ENCODE results near the gene FAM98A. TPM values are rescaled to one million over a fixed set of nuclear protein-coding genes. Genes with fewer than 3 reads are reported as not detected.

The FAM98A gene
- 10 to 100 TPM; 20.1 to 97.3 TPM for total RNA-seq

DNA sequence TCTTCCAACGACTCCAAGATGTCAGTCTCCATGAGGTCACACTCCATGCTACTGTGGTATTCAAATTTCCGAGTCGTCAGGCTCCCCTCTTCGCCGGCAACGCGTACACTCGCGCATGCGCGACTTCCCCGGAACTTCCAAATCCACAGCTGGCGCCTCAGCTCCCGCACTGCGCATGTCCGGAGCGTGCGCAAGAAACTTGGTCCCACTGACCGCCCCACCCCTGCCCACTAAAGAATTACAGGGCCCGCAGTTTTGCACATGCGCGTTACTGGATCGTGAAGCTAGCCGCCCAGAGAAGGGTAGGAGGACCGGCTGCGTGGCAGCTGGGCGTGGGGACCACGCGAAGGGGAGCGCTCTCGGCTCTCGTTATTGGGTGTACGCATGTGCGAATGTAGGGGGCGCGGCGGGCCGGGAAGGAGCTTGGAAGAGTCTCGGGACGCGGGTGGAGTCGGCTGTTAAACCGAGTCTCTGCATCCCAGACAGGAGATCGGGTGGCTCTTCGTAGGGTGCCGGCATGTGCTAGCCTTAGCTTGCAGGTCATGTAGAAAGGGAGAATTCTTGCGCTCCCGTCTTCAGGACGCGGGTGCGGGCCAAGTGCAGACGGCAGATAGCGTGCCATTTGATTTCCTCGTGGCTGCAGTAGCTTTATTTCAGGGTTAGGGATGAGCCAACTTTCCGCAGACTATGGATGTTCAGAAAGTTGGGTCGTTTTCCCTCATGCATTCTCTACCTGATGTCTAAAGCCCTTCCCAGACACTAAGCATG, at the start of gene FAM98A:
FAM98A (minus strand) TSS at position 125 of the 768 bp plus-strand sequence; CDS start at position 47, 78 bp downstream.
- WGBS, 2 donors = 0% methylated on average over 33 to 56 of the region's 56 CpGs
- Histone ChIP-seq H3K27ac (peak within 1 kb of the TSS; percentile 60 to 86 (median 83)), H3K9me3 (no peaks in the 10 kb centered on the region), H3K36me3 (replicated peaks in 1 of 2; ENCODE audit: insufficient read depth in 1 of 2, low read depth in 2 of 2) (no peaks in the 10 kb centered on the region), H3K4me3 (peak within 1 kb of the TSS; percentile 65 to 76), H3K4me1 (peaks cover 18% of the 10 kb centered on the region), H3K27me3 (no peaks in the 10 kb centered on the region)
- peak; percentile 99 to 100 (median 99) for DNase-seq
- TF ChIP-seq, protein P1, sequence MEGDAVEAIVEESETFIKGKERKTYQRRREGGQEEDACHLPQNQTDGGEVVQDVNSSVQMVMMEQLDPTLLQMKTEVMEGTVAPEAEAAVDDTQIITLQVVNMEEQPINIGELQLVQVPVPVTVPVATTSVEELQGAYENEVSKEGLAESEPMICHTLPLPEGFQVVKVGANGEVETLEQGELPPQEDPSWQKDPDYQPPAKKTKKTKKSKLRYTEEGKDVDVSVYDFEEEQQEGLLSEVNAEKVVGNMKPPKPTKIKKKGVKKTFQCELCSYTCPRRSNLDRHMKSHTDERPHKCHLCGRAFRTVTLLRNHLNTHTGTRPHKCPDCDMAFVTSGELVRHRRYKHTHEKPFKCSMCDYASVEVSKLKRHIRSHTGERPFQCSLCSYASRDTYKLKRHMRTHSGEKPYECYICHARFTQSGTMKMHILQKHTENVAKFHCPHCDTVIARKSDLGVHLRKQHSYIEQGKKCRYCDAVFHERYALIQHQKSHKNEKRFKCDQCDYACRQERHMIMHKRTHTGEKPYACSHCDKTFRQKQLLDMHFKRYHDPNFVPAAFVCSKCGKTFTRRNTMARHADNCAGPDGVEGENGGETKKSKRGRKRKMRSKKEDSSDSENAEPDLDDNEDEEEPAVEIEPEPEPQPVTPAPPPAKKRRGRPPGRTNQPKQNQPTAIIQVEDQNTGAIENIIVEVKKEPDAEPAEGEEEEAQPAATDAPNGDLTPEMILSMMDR (IDR thresholded peaks at IDR 0.05) = peak in 4 of 7 experiments; percentile 21 to 29 (median 24)
- TF ChIP-seq POLR2A (IDR thresholded peaks at IDR 0.05) = peak in 2 of 3 donors; percentile 68 to 75
- ATAC-seq = peak; percentile 99
- intact Hi-C loops (cut with DNase I) = loop anchor here (10.0 kb wide), 1 partner anchor 115 kb away; no protein-coding TSS in a partner anchor

DNA sequence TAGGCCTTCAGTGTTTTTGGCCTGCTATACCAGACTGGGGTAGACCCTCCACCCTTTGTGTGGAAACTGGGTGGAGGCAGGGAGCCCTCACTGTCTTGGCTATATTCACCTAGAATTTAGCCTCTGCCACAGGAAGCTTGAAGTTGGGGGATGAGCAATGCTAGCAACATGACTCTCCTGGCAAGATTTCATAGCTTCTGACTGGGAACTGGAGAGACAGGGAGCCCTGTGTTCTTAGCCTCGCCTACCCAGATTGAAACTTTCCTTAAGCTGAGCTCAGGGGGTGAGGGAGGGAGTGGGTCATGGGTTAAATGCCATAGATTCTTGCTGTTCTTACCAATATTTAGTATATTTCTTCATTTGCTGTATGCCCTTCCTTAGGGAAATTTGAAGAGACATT, 46.8 kb upstream of the FAM98A start:
- Histone ChIP-seq H3K4me3 (no peak overlapping the region), H3K4me1 (no peaks in the 10 kb centered on the region), H3K27me3 (no peaks in the 10 kb centered on the region), H3K9me3 (no peaks in the 10 kb centered on the region), H3K36me3 (replicated peaks in 1 of 2; ENCODE audit: insufficient read depth in 1 of 2, low read depth in 2 of 2) (no peaks in the 10 kb centered on the region), H3K27ac (no peak overlapping the region)
- DNase-seq (no peak), ATAC-seq (no peak)
- intact Hi-C loops (cut with DNase I) = no loop called here
- 59 to 82% methylated on average over 1 of the region's 1 CpG for WGBS, 2 donors
- TF ChIP-seq, protein P1 (IDR thresholded peaks at IDR 0.05) = no peak
- TF ChIP-seq POLR2A (IDR thresholded peaks at IDR 0.05) = no peak

DNA sequence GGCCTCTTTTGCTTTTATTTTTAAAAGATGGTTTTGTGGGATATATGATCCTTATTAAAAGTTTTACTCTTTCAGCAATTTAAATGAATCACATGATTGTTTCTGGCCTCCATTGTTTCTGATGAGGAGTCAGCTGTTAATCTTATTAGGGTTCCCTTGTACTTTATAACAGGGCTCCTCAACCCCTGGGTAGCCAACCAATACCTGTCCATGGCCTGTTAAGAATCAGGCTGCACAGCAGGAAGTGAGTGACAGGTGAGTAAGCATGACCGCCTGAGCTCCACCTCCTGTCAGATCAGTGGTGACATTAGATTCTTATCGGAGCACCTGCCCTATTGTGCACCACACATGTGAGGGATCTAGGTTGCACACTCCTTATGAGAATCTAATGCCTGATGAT, 45.1 kb upstream of the FAM98A start:
- no peak for DNase-seq
- intact Hi-C loops (cut with DNase I) = no loop called here
- 95% methylated on average over 2 of the region's 2 CpGs for WGBS, 2 donors
- ATAC-seq = no peak
- Histone ChIP-seq H3K27me3 (no peaks in the 10 kb centered on the region), H3K36me3 (replicated peaks in 1 of 2; ENCODE audit: insufficient read depth in 1 of 2, low read depth in 2 of 2) (no peaks in the 10 kb centered on the region), H3K4me3 (no peak overlapping the region), H3K27ac (no peak overlapping the region), H3K9me3 (no peaks in the 10 kb centered on the region), H3K4me1 (no peaks in the 10 kb centered on the region)
- TF ChIP-seq POLR2A (IDR thresholded peaks at IDR 0.05) = no peak
- TF ChIP-seq, protein P1 (IDR thresholded peaks at IDR 0.05) = no peak

DNA sequence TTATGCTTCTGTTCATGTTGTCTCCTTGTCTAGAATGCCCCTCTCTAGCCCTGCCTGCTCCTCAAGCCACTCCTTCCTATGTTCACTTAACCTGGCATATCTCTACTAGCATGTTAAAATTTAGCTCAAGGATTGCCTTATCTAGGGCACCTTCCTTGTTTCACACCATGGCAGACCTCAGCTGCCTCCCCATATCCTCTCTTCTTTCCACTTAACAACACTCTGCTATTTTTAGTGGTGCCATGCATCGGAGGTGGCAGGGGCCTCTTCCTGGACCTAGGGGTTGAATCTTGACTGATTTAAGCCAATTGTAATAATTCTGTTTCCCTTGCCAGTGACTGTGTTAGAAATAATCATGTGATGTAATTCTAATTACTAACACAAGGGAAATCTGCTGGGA, 36.9 kb upstream of the FAM98A start:
- no peak for TF ChIP-seq POLR2A (IDR thresholded peaks at IDR 0.05)
- TF ChIP-seq, protein P1 (IDR thresholded peaks at IDR 0.05) = no peak
- no peak for ATAC-seq
- Histone ChIP-seq H3K27ac (no peak overlapping the region), H3K9me3 (no peaks in the 10 kb centered on the region), H3K4me1 (no peaks in the 10 kb centered on the region), H3K4me3 (no peak overlapping the region), H3K36me3 (replicated peaks in 1 of 2; ENCODE audit: insufficient read depth in 1 of 2, low read depth in 2 of 2) (no peaks in the 10 kb centered on the region), H3K27me3 (no peaks in the 10 kb centered on the region)
- no peak for DNase-seq
- 53 to 59% methylated on average over 1 of the region's 1 CpG for WGBS, 2 donors
- intact Hi-C loops (cut with DNase I) = no loop called here
